Calu3 (cell line): ENCODE results near the gene CNKSR3. TPM values are rescaled to one million over a fixed set of nuclear protein-coding genes. Genes with fewer than 3 reads are reported as not detected.

ENCODE experiments used
- BruUV-seq: library from RNA; stranded (reverse); fragments of 400-500 nt; replicated peaks from 2 replicates; lab custom pipeline; 2021; lab: Mats Ljungman, UMichigan
- CTCF ChIA-PET: fragments of 300-600 bp; sonication (Branson Sonifier 250); formaldehyde crosslinking; loops from one replicate; lab custom pipeline; 2022; ENCODE audit warnings: antibody characterized with exemption; lab: Charles Lee
- DNase-seq: peaks from one replicate; pipeline ENCODE4 v3.0.0; 2022
- H3K27ac Mint-ChIP-seq: one replicate; pipeline ENCODE4 v1.8.0; 2022; ENCODE audit warnings: mixed read lengths; ENCODE audit not compliant: unreplicated experiment
- H3K27me3 Mint-ChIP-seq: one replicate; pipeline ENCODE4 v1.8.0; 2022; ENCODE audit warnings: mixed read lengths; ENCODE audit not compliant: unreplicated experiment
- H3K36me3 Mint-ChIP-seq: one replicate; pipeline ENCODE4 v1.8.0; 2022; ENCODE audit warnings: mild to moderate bottlenecking, moderate library complexity, mixed read lengths; ENCODE audit not compliant: insufficient read depth, unreplicated experiment
- H3K4me1 Mint-ChIP-seq: one replicate; pipeline ENCODE4 v1.8.0; 2022; ENCODE audit warnings: mild to moderate bottlenecking, low read depth, mixed read lengths; ENCODE audit not compliant: unreplicated experiment
- H3K4me3 Mint-ChIP-seq: one replicate; pipeline ENCODE4 v1.8.0; 2022; ENCODE audit warnings: mild to moderate bottlenecking, low read depth, moderate library complexity, mixed read lengths; ENCODE audit not compliant: unreplicated experiment
- H3K9me3 Mint-ChIP-seq: one replicate; pipeline ENCODE4 v1.8.0; 2022; ENCODE audit warnings: low read depth, mixed read lengths; ENCODE audit not compliant: unreplicated experiment
- intact Hi-C: fragments of 100-400 bp; cut with micrococcal nuclease; formaldehyde crosslinking; loops from one replicate; pipeline ENCODE4 v1.10.0; 2022; ENCODE audit not compliant: unreplicated experiment
- total RNA-seq: library from RNA; stranded (reverse); gene quantifications from 2 replicates; pipeline ENCODE4 v1.2.3, GENCODE V29; 2022
- TF ChIP-seq, protein P1 (sequence below): fragments of 200-600 bp; IDR thresholded peaks from one replicate; pipeline ENCODE4 v1.8.0; 2022; ENCODE audit warnings: antibody characterized with exemption; ENCODE audit not compliant: unreplicated experiment

CNKSR3 gene
- total RNA-seq, 1 experiment from 2014 or later, result 4.0 TPM

DNA sequence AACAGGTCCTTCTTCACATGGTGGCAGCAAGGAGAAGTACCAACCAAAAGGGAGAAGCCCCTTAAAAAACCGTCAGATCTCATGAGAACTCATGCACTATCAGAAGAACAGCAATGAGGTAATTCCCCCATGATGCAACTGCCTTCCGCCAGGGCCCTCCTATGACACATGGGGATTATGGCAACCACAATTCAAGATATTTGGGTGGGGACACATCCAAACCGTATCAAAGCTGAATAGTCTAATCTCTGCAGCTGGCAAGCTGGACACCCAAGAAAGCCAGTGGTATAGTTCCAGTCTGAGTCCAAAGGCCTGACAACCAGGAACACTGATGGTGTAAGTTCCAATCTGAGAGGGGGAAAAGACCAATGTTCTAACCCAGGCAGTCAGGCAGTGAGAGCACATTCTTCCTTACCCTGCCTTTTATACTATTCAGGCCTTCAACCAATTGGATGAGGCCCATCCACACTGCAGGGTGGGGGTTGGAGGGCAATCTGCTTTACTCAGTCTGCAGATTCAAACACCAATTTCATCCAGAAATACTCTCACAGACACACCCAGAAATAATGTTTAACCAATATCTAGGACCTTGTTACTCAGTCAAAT, 17.9 kb upstream of the CNKSR3 start:
- no peaks in the 10 kb centered on the region for H3K36me3 Mint-ChIP-seq
- TF ChIP-seq, protein P1, sequence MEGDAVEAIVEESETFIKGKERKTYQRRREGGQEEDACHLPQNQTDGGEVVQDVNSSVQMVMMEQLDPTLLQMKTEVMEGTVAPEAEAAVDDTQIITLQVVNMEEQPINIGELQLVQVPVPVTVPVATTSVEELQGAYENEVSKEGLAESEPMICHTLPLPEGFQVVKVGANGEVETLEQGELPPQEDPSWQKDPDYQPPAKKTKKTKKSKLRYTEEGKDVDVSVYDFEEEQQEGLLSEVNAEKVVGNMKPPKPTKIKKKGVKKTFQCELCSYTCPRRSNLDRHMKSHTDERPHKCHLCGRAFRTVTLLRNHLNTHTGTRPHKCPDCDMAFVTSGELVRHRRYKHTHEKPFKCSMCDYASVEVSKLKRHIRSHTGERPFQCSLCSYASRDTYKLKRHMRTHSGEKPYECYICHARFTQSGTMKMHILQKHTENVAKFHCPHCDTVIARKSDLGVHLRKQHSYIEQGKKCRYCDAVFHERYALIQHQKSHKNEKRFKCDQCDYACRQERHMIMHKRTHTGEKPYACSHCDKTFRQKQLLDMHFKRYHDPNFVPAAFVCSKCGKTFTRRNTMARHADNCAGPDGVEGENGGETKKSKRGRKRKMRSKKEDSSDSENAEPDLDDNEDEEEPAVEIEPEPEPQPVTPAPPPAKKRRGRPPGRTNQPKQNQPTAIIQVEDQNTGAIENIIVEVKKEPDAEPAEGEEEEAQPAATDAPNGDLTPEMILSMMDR, result no peak
- H3K9me3 Mint-ChIP-seq, result no peaks in the 10 kb centered on the region
- no TSS peak for BruUV-seq
- intact Hi-C loops, result no loop called here
- no peak for DNase-seq
- no peak overlapping the region for H3K27ac Mint-ChIP-seq
- no peaks in the 10 kb centered on the region for H3K4me1 Mint-ChIP-seq
- H3K4me3 Mint-ChIP-seq, result no peak overlapping the region
- CTCF ChIA-PET, result no interaction called here
- H3K27me3 Mint-ChIP-seq, result peaks cover 13% of the 10 kb centered on the region

DNA sequence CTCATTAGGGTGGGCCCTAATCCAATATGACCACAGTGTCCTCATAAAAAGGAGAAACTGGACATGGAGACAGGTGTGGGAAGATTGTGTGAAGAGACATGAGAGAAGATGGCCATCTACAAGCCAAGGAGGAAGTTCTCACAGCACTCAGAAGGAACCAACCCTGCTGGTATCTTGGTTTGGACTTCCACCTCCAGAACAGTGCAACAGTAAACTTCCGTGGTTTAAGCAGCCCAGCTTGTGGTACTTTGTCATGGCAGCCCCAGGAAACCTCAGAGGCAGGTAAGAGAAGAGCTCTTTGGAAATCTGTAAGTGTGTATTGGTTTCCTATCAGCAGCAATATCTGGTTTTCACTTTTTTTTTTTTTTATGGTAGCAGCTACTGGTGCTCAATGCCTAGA, 16.5 kb upstream of the CNKSR3 start:
- TF ChIP-seq, protein P1, result no peak
- Mint-ChIP-seq H3K4me1 (no peaks in the 10 kb centered on the region), H3K9me3 (no peaks in the 10 kb centered on the region), H3K27ac (no peak overlapping the region), H3K4me3 (no peak overlapping the region), H3K36me3 (no peaks in the 10 kb centered on the region), H3K27me3 (peaks cover 1% of the 10 kb centered on the region)
- no peak for DNase-seq
- intact Hi-C loops, result no loop called here
- no TSS peak for BruUV-seq
- CTCF ChIA-PET, result no interaction called here

DNA sequence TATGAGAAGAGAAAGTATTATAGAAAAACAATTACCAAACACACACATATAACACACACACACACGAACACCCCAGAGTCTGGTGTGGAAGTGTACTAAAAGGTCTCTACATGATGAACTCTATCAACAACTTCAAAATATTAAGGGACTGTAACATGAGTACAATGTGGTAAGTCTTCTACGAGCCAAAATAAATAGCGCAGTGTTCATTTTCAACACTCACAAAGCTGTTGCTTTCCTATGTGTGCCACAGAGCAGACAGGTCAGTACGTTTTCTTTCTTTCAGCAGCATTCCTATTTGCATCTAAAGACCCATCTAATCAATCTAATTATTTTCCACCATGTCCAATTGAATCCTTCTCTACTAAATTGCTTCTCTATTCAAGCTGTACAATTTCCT, 12.1 kb upstream of the CNKSR3 start:
- no peaks in the 10 kb centered on the region for H3K9me3 Mint-ChIP-seq
- TF ChIP-seq, protein P1, result no peak
- H3K27ac Mint-ChIP-seq, result no peak overlapping the region
- CTCF ChIA-PET, result no interaction called here
- no peak for DNase-seq
- no peak overlapping the region for H3K4me3 Mint-ChIP-seq
- H3K36me3 Mint-ChIP-seq, result no peaks in the 10 kb centered on the region
- H3K27me3 Mint-ChIP-seq, result no peaks in the 10 kb centered on the region
- intact Hi-C loops, result no loop called here
- H3K4me1 Mint-ChIP-seq, result peaks cover 9% of the 10 kb centered on the region
- no TSS peak for BruUV-seq

DNA sequence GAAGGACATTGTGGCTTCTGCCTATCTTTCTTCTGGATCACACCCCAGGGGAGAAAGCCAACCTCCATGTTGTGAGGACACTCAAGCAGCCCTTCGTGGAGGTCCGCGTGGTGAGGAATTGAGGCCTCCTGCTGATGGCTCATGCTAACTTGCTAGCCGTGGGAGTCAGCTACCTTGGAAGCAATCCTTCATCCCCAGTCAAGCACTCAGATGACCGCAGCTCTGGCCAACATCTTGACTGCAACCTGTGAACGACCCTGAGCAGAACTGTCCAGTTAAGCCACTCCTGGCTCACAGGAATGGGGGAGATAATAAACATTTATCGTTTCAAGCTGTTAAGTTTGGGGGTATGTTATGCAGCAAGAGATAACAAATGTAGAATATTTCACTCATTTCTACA, 10.9 kb upstream of the CNKSR3 start:
- no peak for DNase-seq
- intact Hi-C loops, result no loop called here
- Mint-ChIP-seq H3K36me3 (no peaks in the 10 kb centered on the region), H3K4me1 (peaks cover 9% of the 10 kb centered on the region), H3K27ac (no peak overlapping the region), H3K27me3 (no peaks in the 10 kb centered on the region), H3K9me3 (no peaks in the 10 kb centered on the region), H3K4me3 (no peak overlapping the region)
- CTCF ChIA-PET, result no interaction called here
- TF ChIP-seq, protein P1, result no peak
- BruUV-seq, result no TSS peak
